Activated CD8-positive, alpha-beta memory T cell treated with anti-CD3 and anti-CD28 coated beads for 24 hours (primary cell): ENCODE results near the gene KIF27.
"Not testable (repeated sequence)": the region's sequence is repeated elsewhere in the genome, so short reads cannot be mapped to it uniquely, and the experiment has no call there.

Experiments used
- DNase-seq: peaks from one replicate; pipeline ENCODE4 v3.0.0-alpha.2; 2020

Gene KIF27

GRCh38 chr9:83920927-83921707 lies at the start of gene KIF27:
Gene KIF27 (minus strand): TSS chr9:83921432. CDS start chr9:83915591, 5,841 bp downstream.
- DNase-seq: peak; percentile 99

- no peak for DNase-seq
Observed at GRCh38 chr9:83969602-83970001, 48.4 kb upstream of the KIF27 start.

- DNase-seq: no peak
Observed at GRCh38 chr9:83967073-83967472, 45.8 kb upstream of the KIF27 start.

- no peak for DNase-seq
Observed at GRCh38 chr9:83966209-83966582, 45.0 kb upstream of the KIF27 start.

- DNase-seq: no peak
Observed at GRCh38 chr9:83965350-83966208, 44.3 kb upstream of the KIF27 start.

- no peak for DNase-seq
Observed at GRCh38 chr9:83964973-83965349, 43.7 kb upstream of the KIF27 start.

GRCh38 chr9:83962165-83962564 lies 40.9 kb upstream of the KIF27 start:
- DNase-seq: no peak

GRCh38 chr9:83960991-83961390 lies 39.8 kb upstream of the KIF27 start:
- DNase-seq: peak; percentile 37

GRCh38 chr9:83959061-83959460 lies 37.8 kb upstream of the KIF27 start:
- no peak for DNase-seq

GRCh38 chr9:83957248-83957513 lies 35.9 kb upstream of the KIF27 start:
- peak; percentile 52 for DNase-seq

GRCh38 chr9:83956436-83957247 lies 35.4 kb upstream of the KIF27 start:
- peak; percentile 88 for DNase-seq

- no peak for DNase-seq
Observed at GRCh38 chr9:83956086-83956435, 34.8 kb upstream of the KIF27 start.

- not testable (repeated sequence) for DNase-seq
Observed at GRCh38 chr9:83948096-83948495, 26.9 kb upstream of the KIF27 start.

GRCh38 chr9:83940590-83941303 lies 19.5 kb upstream of the KIF27 start:
- DNase-seq: no peak

GRCh38 chr9:83937861-83938455 lies 16.7 kb upstream of the KIF27 start:
- DNase-seq: no peak

GRCh38 chr9:83936523-83936922 lies 15.3 kb upstream of the KIF27 start:
- DNase-seq: no peak

- no peak for DNase-seq
Observed at GRCh38 chr9:83935276-83935935, 14.2 kb upstream of the KIF27 start.

- no peak for DNase-seq
Observed at GRCh38 chr9:83934569-83935275, 13.5 kb upstream of the KIF27 start.

- no peak for DNase-seq
Observed at GRCh38 chr9:83933790-83934189, 12.6 kb upstream of the KIF27 start.

GRCh38 chr9:83932851-83933250 lies 11.6 kb upstream of the KIF27 start:
- DNase-seq: no peak

GRCh38 chr9:83932011-83932410 lies 10.8 kb upstream of the KIF27 start:
- DNase-seq: no peak
